Measurements from ENCODE around the gene LRRC8B. TPM values are rescaled to one million over a fixed set of nuclear protein-coding genes. Genes with fewer than 3 reads are reported as not detected.
A peak's percentile ranks its signal among the peaks of the same experiment; 100 is the strongest.

Gene LRRC8B
- total and polyA plus RNA-seq, 9 of the 15 experiments (the other 6 are each of a cell fraction or from before 2014, with no cell fraction given): 4.3 to 43.7 (median 14.4) TPM

GRCh38 chr1:89536555-89537341 lies 12.1 kb downstream of the LRRC8B start (continued):
- TF ChIP-seq, protein P1, sequence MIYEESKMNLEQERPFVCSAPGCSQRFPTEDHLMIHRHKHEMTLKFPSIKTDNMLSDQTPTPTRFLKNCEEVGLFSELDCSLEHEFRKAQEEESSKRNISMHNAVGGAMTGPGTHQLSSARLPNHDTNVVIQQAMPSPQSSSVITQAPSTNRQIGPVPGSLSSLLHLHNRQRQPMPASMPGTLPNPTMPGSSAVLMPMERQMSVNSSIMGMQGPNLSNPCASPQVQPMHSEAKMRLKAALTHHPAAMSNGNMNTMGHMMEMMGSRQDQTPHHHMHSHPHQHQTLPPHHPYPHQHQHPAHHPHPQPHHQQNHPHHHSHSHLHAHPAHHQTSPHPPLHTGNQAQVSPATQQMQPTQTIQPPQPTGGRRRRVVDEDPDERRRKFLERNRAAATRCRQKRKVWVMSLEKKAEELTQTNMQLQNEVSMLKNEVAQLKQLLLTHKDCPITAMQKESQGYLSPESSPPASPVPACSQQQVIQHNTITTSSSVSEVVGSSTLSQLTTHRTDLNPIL (CRISPR knock-in tag; IDR thresholded peaks at IDR 0.05): no peak
- TF ChIP-seq STAT5A (IDR thresholded peaks at IDR 0.05; ENCODE audit: borderline replicate concordance, low read length): no peak
- no peak for TF ChIP-seq RHOXF2B (CRISPR knock-in tag; conservative IDR thresholded peaks at IDR 0.05)
- peak; percentile 84 for TF ChIP-seq MEF2D (tag; conservative IDR thresholded peaks at IDR 0.05; ENCODE audit: low read depth)

- no peaks in the 10 kb centered on the region for H4K20me1 ChIP-seq (replicated peaks; ENCODE audit: control insufficient read depth, insufficient read depth, low read length)
- no TSS peak for BruUV-seq (replicated peaks)
- H3K27ac ChIP-seq (ENCODE audit: extremely low read depth, low read depth, low read length): peak overlapping the region; percentile 73
- H2AFZ ChIP-seq (ENCODE audit: low read depth, low read length): no peak overlapping the region
- H3K9me3 ChIP-seq (replicated peaks; ENCODE audit: control insufficient read depth, insufficient read depth, low read depth, low read length): no peaks in the 10 kb centered on the region
- ChIA-PET CTCF (ENCODE audit: low intra/inter-chr PET ratio) (no interaction called here), POLR2A (no interaction called here)
- intact Hi-C loops (cut with micrococcal nuclease): loop anchor here (5.0 to 10.0 kb wide), 2 partner anchors 166 to 284 kb away; partner anchors contain the start of gene LRRC8D
- H3K4me3 ChIP-seq: no peak overlapping the region
- H3K9me1 ChIP-seq (ENCODE audit: control insufficient read depth, insufficient read depth, low read length): no peaks in the 10 kb centered on the region
- H3K9ac ChIP-seq (ENCODE audit: insufficient read depth in 1 of 2, low read depth in 2 of 2, low read length in 2 of 2): peak overlapping the region in 1 of 2 experiments; percentile 44; a peak in 2 of 4 replicates
- peak; percentile 69 for FAIRE-seq
- peak in 2 of 4 experiments; percentile 73 to 79 for DNase-seq (ENCODE audit: extremely low read depth in 1 of 4, low spot score in 3 of 4)
- ATAC-seq: peak; percentile 59
- no peaks in the 10 kb centered on the region for H3K27me3 ChIP-seq (ENCODE audit: control insufficient read depth in 2 of 2, insufficient read depth in 2 of 2, low read length in 2 of 2)
- H3K79me2 ChIP-seq (ENCODE audit: control insufficient read depth, insufficient read depth, low read length): peaks cover 97% of the 10 kb centered on the region
- H3K4me2 ChIP-seq (ENCODE audit: insufficient read depth, low read length): peak overlapping the region; percentile 54
- peaks cover 42% of the 10 kb centered on the region for H3K36me3 ChIP-seq (ENCODE audit: control insufficient read depth, insufficient read depth, low read length)
- in situ Hi-C loops (cut with MboI): no loop called here
- H3K4me1 ChIP-seq (replicated peaks in 1 of 2; ENCODE audit: control insufficient read depth in 2 of 2, insufficient read depth in 2 of 2, low read length in 2 of 2): peaks cover 14 to 75% of the 10 kb centered on the region in 2 experiments
- 8% methylated on average over 2 of the region's 2 CpGs for WGBS (ENCODE audit: insufficient coverage, low coverage, missing lambda C conversion rate)
- TF ChIP-seq ZNF444 (CRISPR knock-in tag; IDR thresholded peaks at IDR 0.05): 0 out of 2 replicates have a peak, but pooled peaks have one; percentile 33
- TF ChIP-seq ZNF165 (CRISPR knock-in tag; IDR thresholded peaks at IDR 0.05; ENCODE audit: borderline replicate concordance): no peak
- TF ChIP-seq CREM (IDR thresholded peaks at IDR 0.05; ENCODE audit: low read depth): 0 out of 2 replicates have a peak, but pooled peaks have one; percentile 6
- TF ChIP-seq SFPQ (IDR thresholded peaks at IDR 0.05; ENCODE audit: low read depth, low read length): no peak
- TF ChIP-seq SRSF9 (IDR thresholded peaks at IDR 0.05; ENCODE audit: borderline replicate concordance, low read depth, low read length): no peak
- TF ChIP-seq SOX6 (IDR thresholded peaks at IDR 0.05): peak; percentile 95
- TF ChIP-seq, protein P2, sequence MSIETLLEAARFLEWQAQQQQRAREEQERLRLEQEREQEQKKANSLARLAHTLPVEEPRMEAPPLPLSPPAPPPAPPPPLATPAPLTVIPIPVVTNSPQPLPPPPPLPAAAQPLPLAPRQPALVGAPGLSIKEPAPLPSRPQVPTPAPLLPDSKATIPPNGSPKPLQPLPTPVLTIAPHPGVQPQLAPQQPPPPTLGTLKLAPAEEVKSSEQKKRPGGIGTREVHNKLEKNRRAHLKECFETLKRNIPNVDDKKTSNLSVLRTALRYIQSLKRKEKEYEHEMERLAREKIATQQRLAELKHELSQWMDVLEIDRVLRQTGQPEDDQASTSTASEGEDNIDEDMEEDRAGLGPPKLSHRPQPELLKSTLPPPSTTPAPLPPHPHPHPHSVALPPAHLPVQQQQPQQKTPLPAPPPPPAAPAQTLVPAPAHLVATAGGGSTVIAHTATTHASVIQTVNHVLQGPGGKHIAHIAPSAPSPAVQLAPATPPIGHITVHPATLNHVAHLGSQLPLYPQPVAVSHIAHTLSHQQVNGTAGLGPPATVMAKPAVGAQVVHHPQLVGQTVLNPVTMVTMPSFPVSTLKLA (conservative IDR thresholded peaks at IDR 0.05): peak in 1 of 2 experiments; percentile 42; a peak in 2 of 4 replicates
- no peak for TF ChIP-seq ZNF785 (CRISPR knock-in tag; IDR thresholded peaks at IDR 0.05)
- TF ChIP-seq ZNF316 (IDR thresholded peaks at IDR 0.05): peak; percentile 32; the same call in 1 of the 2 replicates
Observed at GRCh38 chr1:89538361-89538760, 13.7 kb downstream of the LRRC8B start.
